HepG2 (cell line): Measurements from ENCODE around the gene ORC3. TPM values are rescaled to one million over a fixed set of nuclear protein-coding genes. Genes with fewer than 3 reads are reported as not detected.

Source experiments
- ATRX ChIP-seq: sonication (generic); formaldehyde crosslinking; IDR thresholded peaks from 2 replicates; pipeline ENCODE4 v1.4.0; 2020; ENCODE audit warnings: missing genetic modification reagents, borderline replicate concordance
- GFI1 ChIP-seq: sonication (generic); formaldehyde crosslinking; IDR thresholded peaks from 2 replicates; pipeline ENCODE4 v1.5.0; 2020; ENCODE audit warnings: missing genetic modification reagents, mild to moderate bottlenecking, borderline replicate concordance
- HHEX ChIP-seq: IDR thresholded peaks from 2 replicates; pipeline ENCODE4 v1.6.1; 2016; ENCODE audit warnings: control low read depth
- HIVEP1 ChIP-seq: sonication (generic); formaldehyde crosslinking; IDR thresholded peaks from 2 replicates; pipeline ENCODE4 v1.4.0; 2020; ENCODE audit warnings: mild to moderate bottlenecking, missing genetic modification reagents
- ISL2 ChIP-seq: sonication (generic); formaldehyde crosslinking; IDR thresholded peaks from 2 replicates; pipeline ENCODE4 v1.5.0; 2020; ENCODE audit warnings: missing genetic modification reagents
- MEF2D ChIP-seq: sonication (generic); formaldehyde crosslinking; IDR thresholded peaks from 2 replicates; pipeline ENCODE4 v1.5.1; 2020; ENCODE audit warnings: mild to moderate bottlenecking, missing genetic modification reagents
- MIXL1 ChIP-seq: IDR thresholded peaks from 2 replicates; pipeline ENCODE4 v1.6.1; 2016
- NPAS2 ChIP-seq: sonication (generic); formaldehyde crosslinking; IDR thresholded peaks from 2 replicates; pipeline ENCODE4 v1.8.0; 2022; ENCODE audit warnings: mild to moderate bottlenecking, missing genetic modification reagents, borderline replicate concordance
- RXRA ChIP-seq: sonication (generic); formaldehyde crosslinking; IDR thresholded peaks from 2 replicates; pipeline ENCODE4 v1.5.1; 2020; ENCODE audit warnings: missing genetic modification reagents
- STAT5B ChIP-seq: sonication (generic); formaldehyde crosslinking; IDR thresholded peaks from 2 replicates; pipeline ENCODE4 v1.4.0; 2020; ENCODE audit warnings: missing genetic modification reagents
- U2AF1 ChIP-seq: fragments of 200-400 bp; formaldehyde crosslinking; optimal IDR thresholded peaks from 2 replicates; pipeline ENCODE3; 2017; ENCODE audit warnings: mild to moderate bottlenecking, low read depth, low read length
- ZNF124 ChIP-seq: sonication (generic); formaldehyde crosslinking; IDR thresholded peaks from 2 replicates; pipeline ENCODE4 v1.4.0; 2020; ENCODE audit warnings: missing genetic modification reagents
- ZNF30 ChIP-seq: sonication (generic); formaldehyde crosslinking; IDR thresholded peaks from 2 replicates; pipeline ENCODE4 v1.5.0; 2020; ENCODE audit warnings: mild to moderate bottlenecking, missing genetic modification reagents
- ZNF496 ChIP-seq: sonication (generic); formaldehyde crosslinking; IDR thresholded peaks from 2 replicates; pipeline ENCODE4 v1.8.1; 2023; ENCODE audit warnings: mild to moderate bottlenecking, moderate library complexity, missing genetic modification reagents; ENCODE audit not compliant: insufficient replicate concordance
- ZNF546 ChIP-seq: sonication (generic); formaldehyde crosslinking; conservative IDR thresholded peaks from 2 replicates; pipeline ENCODE4 v1.8.1; 2023; ENCODE audit warnings: mild to moderate bottlenecking, missing genetic modification reagents
- ZNF556 ChIP-seq: sonication (generic); formaldehyde crosslinking; IDR thresholded peaks from 2 replicates; pipeline ENCODE4 v1.4.0; 2020; ENCODE audit warnings: mild to moderate bottlenecking, missing genetic modification reagents, borderline replicate concordance
- ZNF562 ChIP-seq: sonication (generic); formaldehyde crosslinking; IDR thresholded peaks from 2 replicates; pipeline ENCODE4 v1.8.0; 2022; ENCODE audit warnings: missing genetic modification reagents, borderline replicate concordance
- ZSCAN21 ChIP-seq: sonication (generic); formaldehyde crosslinking; IDR thresholded peaks from 2 replicates; pipeline ENCODE4 v1.8.0; 2022; ENCODE audit warnings: mild to moderate bottlenecking, missing genetic modification reagents, moderate library complexity, borderline replicate concordance
- polyA plus RNA-seq, 8 experiments: library from polyadenylated mRNA; depleted of rRNA in 3 of 8; stranded (reverse) in 7 of 8; unstranded in 1 of 8; fragments of >200 nt; fragmentation: Illumina TruSeq in 4 of 8; extraction: Trizol in 4 of 8; gene quantifications; 2 replicates each; pipeline versions ENCODE4 v1.2.1 to v1.2.3, GENCODE V29; 2011 to 2016; ENCODE audit warnings: low read depth in 4 of 8, missing spikeins in 1 of 8, mixed read lengths in 1 of 8; ENCODE audit not compliant: insufficient read depth in 1 of 8
- total RNA-seq, 5 experiments: library from RNA; depleted of rRNA; stranded (reverse); fragments of >200 nt; fragmentation: Illumina TruSeq; extraction: Trizol; gene quantifications; 2 replicates each; pipeline ENCODE4 v1.2.3, GENCODE V29; 2016; ENCODE audit warnings: low read depth in 1 of 5
- TF ChIP-seq, protein P1 (sequence below): sonication (generic); formaldehyde crosslinking; IDR thresholded peaks from 2 replicates; pipeline ENCODE4 v1.4.0; 2020; ENCODE audit warnings: missing genetic modification reagents; ENCODE audit errors: not compliant biosample characterization
- TF ChIP-seq, protein P2 (sequence below): sonication (generic); formaldehyde crosslinking; IDR thresholded peaks from 2 replicates; pipeline ENCODE4 v1.4.0; 2020; ENCODE audit warnings: missing genetic modification reagents, borderline replicate concordance
- TF ChIP-seq, protein P3 (sequence below): sonication (generic); formaldehyde crosslinking; IDR thresholded peaks from 2 replicates; pipeline ENCODE4 v1.4.0; 2020; ENCODE audit warnings: missing genetic modification reagents, borderline replicate concordance
- TF ChIP-seq, protein P4 (sequence below): sonication (generic); formaldehyde crosslinking; IDR thresholded peaks from 2 replicates; pipeline ENCODE4 v1.5.0; 2020; ENCODE audit warnings: mild to moderate bottlenecking, missing genetic modification reagents

ORC3 gene
- total and polyA plus RNA-seq, 2 of the 13 experiments (the other 11 are each of a cell fraction or from before 2014, with no cell fraction given), result 21.8 to 43.5 TPM

DNA sequence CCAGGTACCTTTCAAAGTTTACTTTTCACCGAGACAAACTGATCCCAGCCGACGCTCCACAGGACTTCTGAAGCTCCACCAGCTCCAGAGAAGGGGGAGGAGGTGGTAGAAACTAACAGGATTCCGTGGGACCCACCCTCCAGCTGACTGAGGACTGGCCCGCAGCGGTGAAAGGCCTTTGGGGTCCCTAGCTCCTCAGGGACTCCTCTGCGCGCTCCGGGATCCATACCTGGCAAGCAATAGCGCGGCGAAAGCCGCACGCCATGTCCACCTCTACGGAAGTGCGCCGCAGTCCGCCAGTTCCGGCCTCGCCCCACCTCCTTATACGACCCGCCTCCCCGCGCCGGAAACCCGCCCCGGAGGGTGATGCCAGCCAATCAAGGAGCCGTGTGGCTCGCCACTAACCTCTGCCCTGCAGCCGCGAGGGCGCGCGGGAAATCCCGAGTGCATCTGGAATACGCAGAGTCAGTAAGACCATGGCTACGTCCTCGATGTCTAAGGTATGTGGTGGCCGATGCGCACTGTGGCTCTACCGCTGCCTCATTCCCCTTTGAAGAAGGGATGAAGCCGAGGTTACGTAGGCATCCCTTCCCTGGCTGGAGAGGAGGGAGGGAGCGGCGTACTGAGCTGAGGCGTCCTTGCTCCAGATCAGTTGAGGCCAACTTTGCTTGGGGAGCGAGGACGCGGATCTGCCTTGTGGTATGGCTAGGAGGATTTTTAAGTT, at the start of gene ORC3, which contains the start of gene RARS2 (continued):
- TF ChIP-seq, protein P1, sequence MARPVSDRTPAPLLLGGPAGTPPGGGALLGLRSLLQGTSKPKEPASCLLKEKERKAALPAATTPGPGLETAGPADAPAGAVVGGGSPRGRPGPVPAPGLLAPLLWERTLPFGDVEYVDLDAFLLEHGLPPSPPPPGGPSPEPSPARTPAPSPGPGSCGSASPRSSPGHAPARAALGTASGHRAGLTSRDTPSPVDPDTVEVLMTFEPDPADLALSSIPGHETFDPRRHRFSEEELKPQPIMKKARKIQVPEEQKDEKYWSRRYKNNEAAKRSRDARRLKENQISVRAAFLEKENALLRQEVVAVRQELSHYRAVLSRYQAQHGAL (CRISPR knock-in tag), result no peak
- TF ChIP-seq ZSCAN21 (CRISPR knock-in tag) (peak; percentile 64; the same call in 1 of the 2 replicates), RXRA (CRISPR knock-in tag) (peak; percentile 93), ZNF546 (CRISPR knock-in tag) (no peak), ZNF30 (CRISPR knock-in tag) (no peak), U2AF1 (no peak), STAT5B (CRISPR knock-in tag) (no peak), ZNF124 (CRISPR knock-in tag) (peak; percentile 54), ZNF562 (CRISPR knock-in tag) (no peak), ZNF496 (CRISPR knock-in tag) (no peak), HHEX (no peak), MIXL1 (CRISPR knock-in tag) (peak; percentile 48; the same call in 1 of the 2 replicates), GFI1 (CRISPR knock-in tag) (peak; percentile 67; the same call in 1 of the 2 replicates), HIVEP1 (CRISPR knock-in tag) (no peak), NPAS2 (CRISPR knock-in tag) (peak; percentile 88; the same call in 1 of the 2 replicates), ISL2 (peak; percentile 74), MEF2D (CRISPR knock-in tag) (peak; percentile 75), ZNF556 (CRISPR knock-in tag) (no peak), ATRX (CRISPR knock-in tag) (no peak)
- TF ChIP-seq, protein P2, sequence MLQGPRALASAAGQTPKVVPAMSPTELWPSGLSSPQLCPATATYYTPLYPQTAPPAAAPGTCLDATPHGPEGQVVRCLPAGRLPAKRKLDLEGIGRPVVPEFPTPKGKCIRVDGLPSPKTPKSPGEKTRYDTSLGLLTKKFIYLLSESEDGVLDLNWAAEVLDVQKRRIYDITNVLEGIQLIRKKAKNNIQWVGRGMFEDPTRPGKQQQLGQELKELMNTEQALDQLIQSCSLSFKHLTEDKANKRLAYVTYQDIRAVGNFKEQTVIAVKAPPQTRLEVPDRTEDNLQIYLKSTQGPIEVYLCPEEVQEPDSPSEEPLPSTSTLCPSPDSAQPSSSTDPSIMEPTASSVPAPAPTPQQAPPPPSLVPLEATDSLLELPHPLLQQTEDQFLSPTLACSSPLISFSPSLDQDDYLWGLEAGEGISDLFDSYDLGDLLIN (CRISPR knock-in tag), result peak; percentile 60; the same call in 1 of the 2 replicates
- TF ChIP-seq, protein P3, sequence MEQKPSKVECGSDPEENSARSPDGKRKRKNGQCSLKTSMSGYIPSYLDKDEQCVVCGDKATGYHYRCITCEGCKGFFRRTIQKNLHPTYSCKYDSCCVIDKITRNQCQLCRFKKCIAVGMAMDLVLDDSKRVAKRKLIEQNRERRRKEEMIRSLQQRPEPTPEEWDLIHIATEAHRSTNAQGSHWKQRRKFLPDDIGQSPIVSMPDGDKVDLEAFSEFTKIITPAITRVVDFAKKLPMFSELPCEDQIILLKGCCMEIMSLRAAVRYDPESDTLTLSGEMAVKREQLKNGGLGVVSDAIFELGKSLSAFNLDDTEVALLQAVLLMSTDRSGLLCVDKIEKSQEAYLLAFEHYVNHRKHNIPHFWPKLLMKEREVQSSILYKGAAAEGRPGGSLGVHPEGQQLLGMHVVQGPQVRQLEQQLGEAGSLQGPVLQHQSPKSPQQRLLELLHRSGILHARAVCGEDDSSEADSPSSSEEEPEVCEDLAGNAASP (CRISPR knock-in tag), result peak; percentile 71
- TF ChIP-seq, protein P4, sequence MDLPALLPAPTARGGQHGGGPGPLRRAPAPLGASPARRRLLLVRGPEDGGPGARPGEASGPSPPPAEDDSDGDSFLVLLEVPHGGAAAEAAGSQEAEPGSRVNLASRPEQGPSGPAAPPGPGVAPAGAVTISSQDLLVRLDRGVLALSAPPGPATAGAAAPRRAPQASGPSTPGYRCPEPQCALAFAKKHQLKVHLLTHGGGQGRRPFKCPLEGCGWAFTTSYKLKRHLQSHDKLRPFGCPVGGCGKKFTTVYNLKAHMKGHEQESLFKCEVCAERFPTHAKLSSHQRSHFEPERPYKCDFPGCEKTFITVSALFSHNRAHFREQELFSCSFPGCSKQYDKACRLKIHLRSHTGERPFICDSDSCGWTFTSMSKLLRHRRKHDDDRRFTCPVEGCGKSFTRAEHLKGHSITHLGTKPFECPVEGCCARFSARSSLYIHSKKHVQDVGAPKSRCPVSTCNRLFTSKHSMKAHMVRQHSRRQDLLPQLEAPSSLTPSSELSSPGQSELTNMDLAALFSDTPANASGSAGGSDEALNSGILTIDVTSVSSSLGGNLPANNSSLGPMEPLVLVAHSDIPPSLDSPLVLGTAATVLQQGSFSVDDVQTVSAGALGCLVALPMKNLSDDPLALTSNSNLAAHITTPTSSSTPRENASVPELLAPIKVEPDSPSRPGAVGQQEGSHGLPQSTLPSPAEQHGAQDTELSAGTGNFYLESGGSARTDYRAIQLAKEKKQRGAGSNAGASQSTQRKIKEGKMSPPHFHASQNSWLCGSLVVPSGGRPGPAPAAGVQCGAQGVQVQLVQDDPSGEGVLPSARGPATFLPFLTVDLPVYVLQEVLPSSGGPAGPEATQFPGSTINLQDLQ (CRISPR knock-in tag), result no peak
